Measurements from ENCODE around the gene SRRM3.
"Not testable (repeated sequence)": the region's sequence is repeated elsewhere in the genome, so short reads cannot be mapped to it uniquely, and the experiment has no call there.

The SRRM3 gene

GRCh38 chr7:76201732-76202665 lies at the start of gene SRRM3:
TSS of gene SRRM3 (plus strand) at chr7:76201896. CDS start at chr7:76235067, 33,171 bp downstream.
- no peak within 1 kb of the TSS for H3K9ac ChIP-seq
- peaks cover 8% of the 10 kb centered on the region; the same call in 1 of the 2 replicates for H3K4me1 ChIP-seq
- peak within 1 kb of the TSS; percentile 54 for H3K4me3 ChIP-seq
- TF ChIP-seq Cebpa-rat (IDR thresholded peaks at IDR 0.05), result no peak
- H4K20me1 ChIP-seq, result peaks cover 27% of the 10 kb centered on the region
- H3K9me3 ChIP-seq, result no peaks in the 10 kb centered on the region
- no peak within 1 kb of the TSS for H3K27ac ChIP-seq
- H3K36me3 ChIP-seq, result no peaks in the 10 kb centered on the region
- peak within 1 kb of the TSS; percentile 88 for H3K4me2 ChIP-seq
- peaks cover 39% of the 10 kb centered on the region for H3K27me3 ChIP-seq

GRCh38 chr7:76151932-76152331 lies 49.8 kb upstream of the SRRM3 start:
- Histone ChIP-seq H4K20me1 (no peaks in the 10 kb centered on the region), H3K4me2 (no peak overlapping the region), H3K4me1 (no peaks in the 10 kb centered on the region), H3K9me3 (no peaks in the 10 kb centered on the region), H3K4me3 (no peak overlapping the region), H3K36me3 (no peaks in the 10 kb centered on the region), H3K9ac (no peak overlapping the region), H3K27ac (no peak overlapping the region), H3K27me3 (no peaks in the 10 kb centered on the region)
- no peak for TF ChIP-seq Cebpa-rat (IDR thresholded peaks at IDR 0.05)

- not testable (repeated sequence) for H3K27me3 ChIP-seq, H3K4me2 ChIP-seq, H3K36me3 ChIP-seq, H4K20me1 ChIP-seq, H3K4me1 ChIP-seq, H3K9me3 ChIP-seq, H3K9ac ChIP-seq, H3K27ac ChIP-seq, H3K4me3 ChIP-seq
Measured at GRCh38 chr7:76153571-76154230, 48.0 kb upstream of the SRRM3 start.

GRCh38 chr7:76155938-76156337 lies 45.8 kb upstream of the SRRM3 start:
- H3K4me3 ChIP-seq, result no peak overlapping the region
- no peaks in the 10 kb centered on the region for H3K27me3 ChIP-seq
- no peaks in the 10 kb centered on the region for H4K20me1 ChIP-seq
- TF ChIP-seq Cebpa-rat (IDR thresholded peaks at IDR 0.05), result no peak
- H3K4me1 ChIP-seq, result no peaks in the 10 kb centered on the region
- H3K36me3 ChIP-seq, result no peaks in the 10 kb centered on the region
- H3K27ac ChIP-seq, result no peak overlapping the region
- H3K9me3 ChIP-seq, result no peaks in the 10 kb centered on the region
- H3K4me2 ChIP-seq, result no peak overlapping the region
- no peak overlapping the region for H3K9ac ChIP-seq

GRCh38 chr7:76156992-76157685 lies 44.6 kb upstream of the SRRM3 start:
- not testable (repeated sequence) for H3K27ac ChIP-seq, H3K27me3 ChIP-seq, H3K4me2 ChIP-seq, H3K4me3 ChIP-seq, H3K9me3 ChIP-seq, H3K9ac ChIP-seq, H3K36me3 ChIP-seq, H3K4me1 ChIP-seq, H4K20me1 ChIP-seq

- not testable (repeated sequence) for H3K4me1 ChIP-seq, H4K20me1 ChIP-seq
Measured at GRCh38 chr7:76158416-76158815, 43.3 kb upstream of the SRRM3 start.

GRCh38 chr7:76162416-76163170 lies 39.1 kb upstream of the SRRM3 start:
- Histone ChIP-seq H3K4me1 (peaks cover 12% of the 10 kb centered on the region), H3K27me3 (peaks cover 17% of the 10 kb centered on the region; the same call in 1 of the 2 replicates)
- not testable (repeated sequence) for H3K9me3 ChIP-seq, H3K36me3 ChIP-seq, H3K4me3 ChIP-seq, H3K9ac ChIP-seq, H3K27ac ChIP-seq, H3K4me2 ChIP-seq, H4K20me1 ChIP-seq

More at GRCh38 chr7:76158416-76158815, 43.3 kb upstream of the SRRM3 start:
- not testable (repeated sequence) for H3K27ac ChIP-seq, H3K9ac ChIP-seq, H3K4me3 ChIP-seq, H3K4me2 ChIP-seq, H3K27me3 ChIP-seq, H3K36me3 ChIP-seq, H3K9me3 ChIP-seq

GRCh38 chr7:76163812-76164211 lies 37.9 kb upstream of the SRRM3 start:
- H3K27ac ChIP-seq, H3K36me3 ChIP-seq, H4K20me1 ChIP-seq, H3K4me2 ChIP-seq, H3K4me3 ChIP-seq, H3K9ac ChIP-seq, H3K9me3 ChIP-seq: not testable (repeated sequence)
- peaks cover 17% of the 10 kb centered on the region; the same call in 1 of the 2 replicates for H3K27me3 ChIP-seq
- H3K4me1 ChIP-seq, result peaks cover 12% of the 10 kb centered on the region

GRCh38 chr7:76165106-76165972 lies 36.4 kb upstream of the SRRM3 start:
- no peaks in the 10 kb centered on the region for H4K20me1 ChIP-seq
- peaks cover 17% of the 10 kb centered on the region; the same call in 1 of the 2 replicates for H3K27me3 ChIP-seq
- no peaks in the 10 kb centered on the region for H3K36me3 ChIP-seq
- H3K9me3 ChIP-seq, result no peaks in the 10 kb centered on the region
- peaks cover 12% of the 10 kb centered on the region for H3K4me1 ChIP-seq
- no peak overlapping the region for H3K4me3 ChIP-seq
- no peak overlapping the region for H3K4me2 ChIP-seq
- no peak overlapping the region for H3K9ac ChIP-seq
- TF ChIP-seq Cebpa-rat (IDR thresholded peaks at IDR 0.05), result no peak
- H3K27ac ChIP-seq, result no peak overlapping the region

Measured in BLaER1 (cell line).